Small intestine (tissue), 7 donors: ENCODE measurements around the gene RIMBP3C. TPM values are rescaled to one million over a fixed set of nuclear protein-coding genes. Genes with fewer than 3 reads are reported as not detected.
"Not testable (repeated sequence)": the region's sequence is repeated elsewhere in the genome, so short reads cannot be mapped to it uniquely, and the experiment has no call there.

Experiments
- DNase-seq, 2 donors: peaks; one replicate each; pipeline versions ENCODE4 v3.0.0 to v3.0.0-alpha.2; 2013
- FAIRE-seq: peaks from 2 replicates; lab custom pipeline; 2012; peaks lifted over from hg19 to GRCh38; lab: Jason Lieb, UNC
- H3K27ac ChIP-seq, 3 donors: one replicate each; pipeline ENCODE4 v1.5.1; 2013; ENCODE audit warnings: low read length in 2 of 3, mild to moderate bottlenecking in 2 of 3, control low read depth in 1 of 3, inconsistent platforms in 1 of 3, low read depth in 1 of 3, moderate library complexity in 1 of 3
- H3K27me3 ChIP-seq, 3 donors: one replicate each; pipeline ENCODE4 v1.6.1; 2013; ENCODE audit warnings: low read length in 3 of 3, inconsistent platforms in 1 of 3; ENCODE audit not compliant: control insufficient read depth in 3 of 3, insufficient read depth in 3 of 3
- H3K36me3 ChIP-seq, 3 donors: one replicate each; pipeline ENCODE4 v1.6.1; 2013; ENCODE audit warnings: low read length in 3 of 3, inconsistent platforms in 1 of 3, low read depth in 1 of 3, mild to moderate bottlenecking in 1 of 3, moderate library complexity in 1 of 3; ENCODE audit not compliant: control insufficient read depth in 3 of 3, insufficient read depth in 2 of 3
- H3K4me1 ChIP-seq, 3 donors: one replicate each; pipeline ENCODE4 v1.6.1; 2013; ENCODE audit warnings: low read length in 2 of 3, inconsistent platforms in 1 of 3, low read depth in 1 of 3, mild to moderate bottlenecking in 1 of 3, moderate library complexity in 1 of 3; ENCODE audit not compliant: control insufficient read depth in 3 of 3, insufficient read depth in 2 of 3
- H3K4me3 ChIP-seq, 3 donors: one replicate each; pipeline ENCODE4 v1.5.1; 2013; ENCODE audit warnings: low read length in 3 of 3, control low read depth in 1 of 3, inconsistent platforms in 1 of 3, low read depth in 1 of 3, mild to moderate bottlenecking in 1 of 3, moderate library complexity in 1 of 3
- H3K9me3 ChIP-seq, 2 donors: one replicate each; pipeline ENCODE4 v1.6.1; 2013; ENCODE audit warnings: low read depth in 1 of 2, low read length in 1 of 2; ENCODE audit not compliant: control insufficient read depth in 2 of 2, insufficient read depth in 1 of 2
- WGBS, 3 donors: extraction: QIAGEN DNeasy Blood & Tissue Kit; methylation state at CpG; one replicate each; pipeline ENCODE4 v1.1.7; 2013; 5-methylcytosine and 5-hydroxymethylcytosine counted together
- polyA plus RNA-seq, 4 donors: library from polyadenylated mRNA; stranded (reverse) in 3 of 4; unstranded in 1 of 4; fragments of 200-250 nt in 3 of 4; fragments of 120-200 nt in 1 of 4; gene quantifications; one replicate each; pipeline versions ENCODE4 v1.2.1 to v1.2.3, GENCODE V29; 2013
- donor health status: healthy with polysubstance abuse.
- donor health status: control.
- donor health status: control.
- donor health status: Bipolar disorder and iron deficiency.
- donor health status: healthy.

The RIMBP3C gene
- polyA plus RNA-seq, 4 donors = 0.04 to 0.06 TPM; not detected in 2

DNA sequence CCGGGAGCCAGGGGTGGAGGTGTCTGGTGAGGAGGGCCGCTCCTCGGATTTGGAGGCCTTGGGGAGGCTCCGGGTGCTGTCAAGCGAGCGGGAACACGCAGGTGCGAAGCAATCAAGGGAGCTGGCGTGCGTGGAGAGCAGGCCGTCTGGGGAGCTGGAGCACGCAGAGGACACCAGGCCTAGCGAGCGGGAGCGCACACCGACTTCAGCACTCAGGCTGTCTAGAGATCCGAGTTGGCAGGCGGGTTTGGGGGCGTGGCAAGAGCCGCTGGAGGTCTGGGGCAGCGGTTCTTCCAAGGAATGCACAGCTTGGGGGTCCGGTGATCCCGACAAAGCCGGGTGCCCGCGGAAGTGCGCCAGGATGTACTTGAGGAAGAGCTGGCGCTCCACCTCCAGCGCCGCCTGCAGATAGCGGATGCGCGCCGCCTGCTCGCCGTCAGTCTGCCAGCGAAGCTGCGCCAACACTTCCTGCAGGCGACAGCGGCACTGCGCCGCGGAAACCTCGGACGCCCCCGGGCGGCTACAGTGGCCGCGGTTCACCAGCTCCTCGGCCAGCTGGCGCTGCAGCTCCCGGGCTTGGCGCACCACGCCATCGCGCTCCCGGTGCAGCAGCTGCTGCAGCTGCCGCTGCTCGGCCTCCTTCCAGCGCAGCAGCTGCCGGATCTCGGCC is 1.1 kb downstream of the RIMBP3C start:
- DNase-seq, FAIRE-seq, H3K36me3 ChIP-seq, H3K9me3 ChIP-seq, H3K27ac ChIP-seq, H3K4me3 ChIP-seq, H3K4me1 ChIP-seq, H3K27me3 ChIP-seq: not testable (repeated sequence)
- WGBS, 3 donors = no CpG with 5 or more reads among the region's 62 CpGs

- not testable (repeated sequence) for H3K4me1 ChIP-seq, H3K4me3 ChIP-seq, DNase-seq, H3K27ac ChIP-seq, FAIRE-seq, H3K9me3 ChIP-seq, H3K36me3 ChIP-seq, H3K27me3 ChIP-seq
- WGBS, 3 donors = no CpG with 5 or more reads among the region's 38 CpGs
Measured at GRCh38 chr22:21549558-21549957, 1.7 kb downstream of the RIMBP3C start.

GRCh38 chr22:21544432-21545322 is 6.6 kb downstream of the RIMBP3C start:
- 91 to 95% (median 92%) methylated on average over 1 to 2 of the region's 17 CpGs for WGBS, 3 donors
- H3K36me3 ChIP-seq, H3K27ac ChIP-seq, H3K4me3 ChIP-seq, H3K4me1 ChIP-seq, H3K9me3 ChIP-seq, DNase-seq, H3K27me3 ChIP-seq, FAIRE-seq: not testable (repeated sequence)

DNA sequence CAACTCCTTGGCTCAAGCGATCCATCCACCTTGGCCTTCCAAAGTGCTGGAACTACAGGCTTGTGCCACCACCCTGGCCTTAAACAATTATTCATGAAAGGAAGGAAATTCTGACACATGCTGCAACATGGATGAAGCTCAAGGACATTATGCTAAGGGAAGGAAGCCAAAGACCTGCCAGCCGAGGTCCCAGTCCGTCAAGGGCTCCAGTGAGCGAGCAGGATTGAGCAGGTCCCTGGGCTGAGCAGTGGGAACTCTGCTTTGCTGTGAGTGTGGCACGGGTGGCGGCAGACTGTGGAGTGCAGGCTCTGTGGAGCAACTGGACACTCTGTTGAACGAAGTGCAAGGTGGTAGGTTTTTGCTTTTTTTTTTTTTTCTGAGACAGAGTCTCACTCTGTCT is 11.4 kb downstream of the RIMBP3C start:
- H3K4me3 ChIP-seq, FAIRE-seq, H3K27ac ChIP-seq, H3K27me3 ChIP-seq, DNase-seq, H3K36me3 ChIP-seq, H3K4me1 ChIP-seq, H3K9me3 ChIP-seq: not testable (repeated sequence)
- WGBS, 3 donors = no CpG with 5 or more reads among the region's 7 CpGs

DNA sequence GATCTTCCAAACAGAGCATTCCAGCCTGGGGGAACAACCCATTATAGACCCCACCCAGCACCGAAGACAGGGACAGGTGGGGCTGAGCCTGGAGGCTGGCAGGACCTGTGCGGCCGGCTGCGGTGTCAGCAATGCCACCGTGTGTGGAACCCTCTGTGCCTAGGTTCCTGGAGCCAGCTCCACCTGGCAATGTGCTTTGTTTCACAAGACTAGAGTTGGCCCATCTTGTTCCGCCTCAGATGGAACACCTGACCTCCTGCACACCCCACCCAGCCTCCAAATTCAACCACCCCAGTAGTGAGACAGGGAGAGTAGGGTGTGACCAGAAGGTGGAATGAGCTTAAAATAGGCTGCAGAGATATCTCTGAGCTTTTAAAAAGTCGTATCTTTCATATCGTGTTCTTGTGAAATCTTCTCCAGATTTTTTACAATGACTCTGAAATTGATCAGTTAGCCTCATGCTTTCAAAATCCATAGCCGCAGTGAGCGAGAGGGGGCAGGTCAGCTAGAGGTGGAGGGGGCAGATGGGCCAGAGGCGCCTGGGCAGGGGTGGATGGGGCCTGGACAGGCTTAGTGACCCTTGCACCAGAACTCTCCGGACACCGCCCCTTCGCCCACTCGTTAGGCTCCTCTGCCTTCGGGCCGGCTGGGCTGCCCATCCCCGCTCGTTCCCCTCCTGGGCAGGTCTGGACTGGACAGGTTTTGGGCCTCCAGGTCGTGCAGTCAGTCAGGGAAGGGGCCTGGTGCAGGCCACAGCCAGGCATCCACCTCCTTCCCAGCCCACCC is 18.2 kb downstream of the RIMBP3C start:
- WGBS, 3 donors = no CpG with 5 or more reads among the region's 20 CpGs
- FAIRE-seq = not testable (repeated sequence)

GRCh38 chr22:21531525-21531924 is 19.7 kb downstream of the RIMBP3C start:
- H3K27me3 ChIP-seq, FAIRE-seq, DNase-seq, H3K9me3 ChIP-seq, H3K36me3 ChIP-seq, H3K27ac ChIP-seq, H3K4me1 ChIP-seq, H3K4me3 ChIP-seq: not testable (repeated sequence)
- no CpG with 5 or more reads among the region's 5 CpGs for WGBS, 3 donors

More for the DNA sequence above, 18.2 kb downstream of the RIMBP3C start:
- H3K4me1 ChIP-seq, H3K27me3 ChIP-seq, H3K4me3 ChIP-seq, H3K27ac ChIP-seq, H3K9me3 ChIP-seq, DNase-seq, H3K36me3 ChIP-seq: not testable (repeated sequence)

DNA sequence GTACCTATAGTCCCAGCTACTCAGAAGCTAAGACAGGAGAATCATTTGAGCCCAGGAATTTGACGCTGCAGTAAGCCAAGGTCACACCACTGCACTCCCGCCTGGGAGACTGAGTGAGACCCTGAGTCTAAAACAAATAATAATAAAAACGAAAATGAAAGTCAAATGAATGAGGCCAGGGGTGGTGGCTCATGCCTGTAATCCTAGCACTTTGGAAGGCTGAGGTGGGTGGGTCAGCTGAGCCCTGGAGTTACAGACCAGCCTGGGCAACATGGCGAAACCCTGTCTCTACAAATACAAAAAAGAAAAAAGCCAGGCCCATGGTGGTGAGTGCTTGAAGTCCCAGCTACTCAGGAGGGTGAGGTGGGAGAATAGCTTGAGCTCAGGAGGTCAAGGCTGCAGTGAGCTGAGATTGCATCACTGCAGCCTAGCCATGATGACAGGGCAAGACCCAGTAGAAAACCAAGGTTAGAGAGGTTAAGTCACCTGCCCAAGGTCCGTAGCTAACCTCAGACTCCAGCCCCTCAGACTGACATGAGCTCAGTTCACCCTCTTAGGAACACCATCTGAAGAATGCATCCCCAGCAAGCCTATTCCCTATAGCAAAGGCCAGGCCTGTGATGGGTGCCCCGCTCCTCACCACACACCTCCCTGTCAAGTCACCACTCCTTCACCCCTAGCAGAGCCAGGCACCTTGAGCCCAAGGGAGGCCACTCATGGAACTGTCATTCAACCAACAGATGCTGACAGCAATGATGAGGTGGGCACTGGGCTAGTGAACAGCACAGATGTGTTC is 24.4 kb downstream of the RIMBP3C start:
- H3K27me3 ChIP-seq, H3K4me3 ChIP-seq, H3K36me3 ChIP-seq, H3K4me1 ChIP-seq, H3K9me3 ChIP-seq, H3K27ac ChIP-seq, DNase-seq, FAIRE-seq: not testable (repeated sequence)
- no CpG with 5 or more reads among the region's 6 CpGs for WGBS, 3 donors
